HG02973 (cell line): ENCODE data around the gene CACNB2.

Source experiments
- ATAC-seq: cut with Tn5 transposase; IDR thresholded peaks from one replicate; pipeline ENCODE4 v1.9.1; 2021; ENCODE audit warnings: moderate library complexity; ENCODE audit not compliant: unreplicated experiment

CACNB2 gene

GRCh38 chr10:18381679-18382078 lies 241.5 kb downstream of the CACNB2 start:
- ATAC-seq: no peak

DNA sequence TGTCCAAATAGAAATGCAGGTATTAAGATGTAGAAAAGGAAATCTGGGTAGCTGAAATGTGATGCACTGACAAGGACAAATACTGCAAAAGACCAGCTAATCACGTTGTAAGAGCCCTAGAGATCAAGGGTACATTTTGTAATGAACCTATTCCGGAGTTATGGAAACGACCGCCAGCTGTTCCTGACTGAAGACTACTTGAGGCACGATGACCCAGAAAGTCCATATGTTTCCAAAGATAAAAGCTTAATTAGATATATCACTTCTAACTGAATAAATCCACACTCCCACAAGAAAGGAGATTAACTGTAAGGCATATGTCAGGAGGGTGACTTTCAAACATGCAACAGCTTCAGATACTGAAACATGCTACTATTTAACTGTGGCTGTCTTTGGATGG lies 257.7 kb downstream of the CACNB2 start:
- ATAC-seq: no peak

DNA sequence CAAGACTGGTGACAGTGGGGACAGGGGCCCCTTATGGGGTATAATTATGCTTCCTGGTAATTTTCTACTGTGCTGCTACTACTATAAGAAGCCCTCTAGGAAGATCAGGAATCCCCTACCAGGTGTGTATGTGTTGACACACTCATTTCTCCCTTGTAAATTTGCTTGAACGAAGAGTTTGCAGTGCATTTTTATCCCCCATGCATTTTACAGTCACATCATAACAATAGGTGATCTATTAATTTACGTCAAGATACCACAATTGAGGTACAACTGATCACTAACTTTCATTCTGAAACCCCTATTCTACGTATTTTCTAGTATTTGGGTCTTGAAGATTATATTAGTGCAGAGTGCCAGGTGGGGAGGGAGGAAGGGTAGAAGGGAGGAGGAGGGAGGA lies 258.9 kb downstream of the CACNB2 start:
- ATAC-seq: peak; percentile 59

DNA sequence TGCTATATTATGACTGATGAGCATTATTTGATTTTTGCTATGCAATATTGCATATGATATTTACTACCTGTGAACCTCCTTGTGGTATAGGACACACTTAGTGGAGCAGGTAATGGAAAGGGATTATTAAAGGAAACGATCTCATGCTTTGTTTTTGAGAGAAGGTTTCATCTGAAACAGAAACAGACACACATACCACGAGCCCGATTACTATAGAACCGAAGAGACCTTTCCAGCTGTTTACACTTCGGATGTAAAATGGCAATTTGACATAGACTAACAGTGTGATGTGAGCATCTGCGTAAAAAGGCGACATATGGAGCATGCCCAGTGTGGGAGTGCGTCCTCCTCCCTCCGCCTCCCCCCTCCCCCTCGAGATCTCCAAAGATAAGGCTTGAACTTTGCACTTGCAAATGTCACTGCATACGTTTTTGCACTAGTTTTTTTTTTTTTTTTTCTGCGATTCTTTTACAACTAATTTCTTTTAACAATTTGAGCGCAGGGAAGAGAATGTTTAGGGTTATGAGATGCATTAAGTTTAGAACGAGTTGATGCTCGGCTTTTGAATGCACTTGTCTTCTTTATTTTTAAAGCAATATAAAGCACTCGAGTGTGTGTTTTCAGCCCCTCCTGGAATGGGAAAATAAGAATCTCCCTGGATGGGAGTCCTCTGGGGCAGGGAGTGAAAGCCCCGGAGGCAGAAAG lies 260.1 kb downstream of the CACNB2 start:
- no peak for ATAC-seq

DNA sequence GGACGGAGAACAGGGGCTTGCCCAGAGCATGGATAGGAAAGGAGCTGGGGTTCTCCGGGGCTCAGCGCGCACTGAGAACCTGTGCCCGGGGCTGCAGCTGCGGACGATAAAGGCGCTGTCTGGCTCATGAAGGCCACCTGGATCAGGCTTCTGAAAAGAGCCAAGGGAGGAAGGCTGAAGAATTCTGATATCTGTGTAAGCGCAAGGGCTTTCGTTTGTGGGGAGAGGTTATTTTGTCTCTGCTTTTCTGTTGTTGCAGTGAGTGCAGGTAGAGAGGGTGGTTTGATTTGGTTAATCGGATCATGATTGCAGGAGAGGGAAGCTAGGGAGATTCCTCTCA lies 260.7 kb downstream of the CACNB2 start:
- ATAC-seq: no peak

DNA sequence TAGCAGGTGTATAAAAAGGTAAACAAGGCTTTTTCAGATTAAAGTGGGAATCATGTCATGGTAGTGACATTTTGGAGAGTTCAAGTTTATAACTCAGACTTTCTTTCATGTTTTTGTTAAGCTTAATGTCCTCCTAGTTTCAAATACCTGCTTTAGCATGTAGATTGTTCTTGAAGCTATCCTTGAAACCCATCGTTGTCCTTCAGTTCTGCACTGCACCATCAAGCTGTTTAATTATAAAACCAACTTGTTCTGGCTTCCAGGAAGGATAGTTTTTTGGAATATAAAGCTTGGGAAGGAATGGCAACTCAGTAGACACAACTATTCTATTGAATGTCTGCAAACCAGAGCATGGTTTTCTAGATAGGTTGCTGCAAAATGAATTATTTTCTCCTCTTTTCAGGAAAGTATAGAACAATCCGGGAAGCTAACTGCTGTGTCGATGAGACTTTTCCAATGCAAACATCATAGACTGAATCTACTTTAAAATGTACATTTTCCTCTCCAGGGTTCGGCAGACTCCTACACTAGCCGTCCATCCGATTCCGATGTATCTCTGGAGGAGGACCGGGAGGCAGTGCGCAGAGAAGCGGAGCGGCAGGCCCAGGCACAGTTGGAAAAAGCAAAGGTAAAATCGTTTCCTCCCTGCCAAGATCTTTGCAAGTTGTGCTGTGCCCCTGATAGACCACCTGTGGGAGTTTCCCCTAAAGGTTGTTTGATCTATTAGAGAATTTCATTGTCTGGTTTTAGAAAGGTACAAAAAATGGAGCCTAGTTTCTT lies 261.4 kb downstream of the CACNB2 start:
- no peak for ATAC-seq

DNA sequence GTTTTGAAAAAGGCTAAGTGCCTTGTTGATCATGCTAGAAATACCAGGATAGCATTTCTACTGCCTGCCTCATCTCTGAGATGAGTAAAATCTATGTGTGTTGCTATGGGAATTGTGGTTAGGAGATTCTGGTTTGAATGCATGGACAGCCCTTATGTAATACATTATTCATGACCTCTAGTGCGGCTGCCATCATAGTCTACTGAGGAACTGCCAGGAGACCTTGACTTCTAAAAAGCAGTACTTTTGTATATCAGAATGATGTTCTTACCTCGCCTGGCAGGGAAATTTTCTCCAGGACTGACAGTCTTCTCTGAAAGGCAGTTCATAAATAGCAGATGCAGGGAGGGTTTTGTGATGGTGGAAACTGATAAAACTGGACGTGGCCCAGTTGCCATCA lies 262.6 kb downstream of the CACNB2 start:
- no peak for ATAC-seq

DNA sequence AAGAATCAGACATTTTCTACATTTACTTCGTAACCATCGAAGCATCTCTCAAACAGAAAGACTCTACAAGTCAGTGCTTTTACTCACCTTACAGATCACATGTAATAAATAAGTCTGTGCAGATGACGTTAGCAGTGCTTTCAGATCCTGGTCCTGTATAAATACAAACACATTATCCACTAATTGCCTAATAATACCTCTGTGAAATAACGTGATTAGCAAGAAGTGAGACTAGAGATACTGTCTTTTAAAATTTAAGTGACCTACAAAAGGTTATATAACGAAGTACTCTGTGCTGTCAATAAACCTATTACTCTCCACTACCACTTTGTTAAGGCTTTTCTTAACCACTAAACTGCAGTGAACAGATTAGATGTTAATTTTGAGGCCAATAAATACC lies 264.3 kb downstream of the CACNB2 start:
- no peak for ATAC-seq

DNA sequence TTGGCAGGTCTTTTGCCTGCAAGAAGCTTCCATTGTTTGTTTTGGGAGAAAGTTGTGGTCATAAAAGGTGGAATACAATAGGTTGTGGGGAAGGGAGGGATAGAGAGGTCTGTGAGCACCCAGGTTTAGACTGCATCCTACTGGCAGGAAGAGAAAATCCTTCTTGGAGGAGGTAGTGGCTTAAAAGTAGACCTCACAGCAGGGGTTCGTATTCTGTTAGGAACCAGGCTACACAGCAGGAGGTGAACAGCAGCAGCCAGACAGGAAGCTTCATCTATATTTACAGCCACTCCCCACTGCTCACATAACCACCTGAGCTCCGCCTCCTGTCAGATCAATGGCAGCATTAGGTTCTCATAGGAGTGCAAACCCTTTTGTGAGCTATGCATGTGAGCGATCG lies 265.9 kb downstream of the CACNB2 start:
- ATAC-seq: no peak

DNA sequence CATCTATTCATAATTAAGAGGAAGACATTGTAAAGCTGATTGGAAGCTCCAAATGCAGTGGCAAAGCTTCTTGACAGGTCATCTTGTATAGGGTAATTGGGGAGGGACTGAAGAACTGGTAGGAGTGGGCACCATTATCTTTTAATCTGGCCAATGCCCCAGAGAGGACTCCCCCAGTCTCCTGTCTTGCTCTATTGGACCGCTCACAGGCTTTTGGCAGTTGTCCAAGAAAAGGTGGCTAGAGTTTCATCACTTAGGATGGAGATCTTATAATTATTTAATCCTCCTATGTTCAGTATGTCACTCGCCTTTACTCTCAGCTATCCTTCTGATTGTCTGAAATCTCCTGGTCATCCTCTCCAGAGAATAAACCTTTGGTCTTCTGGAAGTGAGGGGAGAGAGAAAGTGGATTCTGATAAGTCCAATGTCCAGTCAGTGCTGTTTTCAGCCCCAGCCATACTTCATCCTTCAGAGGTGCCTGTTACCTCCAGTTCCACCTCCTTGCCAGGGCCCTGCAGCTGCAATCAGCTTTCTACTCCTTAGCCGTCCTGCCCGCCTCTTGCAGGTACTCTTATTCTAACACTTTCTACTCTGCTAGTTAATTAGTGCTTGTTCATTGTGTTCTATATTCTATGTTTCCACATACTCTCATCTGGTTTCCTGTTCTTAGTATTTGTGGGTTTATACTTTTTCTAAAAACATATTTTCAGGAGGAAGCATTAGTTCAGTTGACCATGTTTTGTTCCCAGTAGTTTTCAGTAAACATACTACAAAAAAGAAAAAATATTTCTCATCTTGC lies 269.6 kb downstream of the CACNB2 start:
- ATAC-seq: no peak

DNA sequence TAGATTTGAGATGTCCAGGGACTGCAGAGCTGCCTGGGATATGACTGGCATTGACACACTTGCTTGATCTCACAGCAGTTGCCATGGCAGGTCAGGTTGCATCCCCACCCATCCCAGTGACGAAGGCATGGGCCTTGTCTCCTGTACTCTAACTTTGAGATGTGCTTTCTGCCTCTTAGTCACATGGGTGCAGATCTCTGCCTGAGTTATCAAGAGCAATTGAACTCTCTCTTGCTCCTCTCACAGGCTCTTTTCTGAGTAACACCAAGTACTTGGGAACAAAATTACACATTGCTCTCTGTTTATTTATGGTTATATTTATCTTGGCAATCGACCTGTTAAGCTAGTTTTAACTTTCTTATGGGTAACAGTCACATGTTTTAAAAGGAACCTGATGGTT lies 273.8 kb downstream of the CACNB2 start:
- no peak for ATAC-seq

- ATAC-seq: no peak
These were observed 277.8 kb downstream of the CACNB2 start for GRCh38 chr10:18417950-18418527.

DNA sequence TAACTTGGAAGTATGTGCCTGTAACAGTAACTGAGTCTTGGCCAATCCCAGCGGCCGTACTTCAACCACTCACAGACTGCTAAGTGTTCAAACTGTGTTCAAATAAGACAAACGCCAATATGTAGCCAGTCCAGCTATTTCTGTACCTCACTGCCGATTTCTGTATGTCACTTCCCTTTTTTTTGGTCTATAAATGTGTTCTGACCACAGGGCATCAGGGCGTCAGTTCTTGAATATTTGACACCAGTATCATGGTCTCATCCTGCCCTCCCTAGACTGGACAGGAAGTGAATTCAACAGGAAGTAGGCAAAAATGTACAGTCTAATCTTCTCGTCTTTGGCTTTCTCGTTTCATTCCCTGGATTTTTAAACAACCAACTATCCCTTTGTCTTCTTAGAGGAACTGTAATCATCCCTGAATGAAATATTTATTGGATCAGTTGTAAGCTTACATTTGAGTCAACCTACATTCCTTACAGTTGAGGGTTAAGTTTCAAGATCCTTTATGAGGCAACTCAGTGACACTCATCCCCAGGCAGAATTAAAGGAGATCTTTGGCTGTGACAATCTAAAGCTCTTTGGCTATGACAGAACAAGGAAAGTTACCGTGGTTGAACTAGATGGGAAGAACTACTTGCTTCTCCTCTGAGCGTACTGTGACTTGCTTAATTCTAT lies 278.5 kb downstream of the CACNB2 start:
- no peak for ATAC-seq

DNA sequence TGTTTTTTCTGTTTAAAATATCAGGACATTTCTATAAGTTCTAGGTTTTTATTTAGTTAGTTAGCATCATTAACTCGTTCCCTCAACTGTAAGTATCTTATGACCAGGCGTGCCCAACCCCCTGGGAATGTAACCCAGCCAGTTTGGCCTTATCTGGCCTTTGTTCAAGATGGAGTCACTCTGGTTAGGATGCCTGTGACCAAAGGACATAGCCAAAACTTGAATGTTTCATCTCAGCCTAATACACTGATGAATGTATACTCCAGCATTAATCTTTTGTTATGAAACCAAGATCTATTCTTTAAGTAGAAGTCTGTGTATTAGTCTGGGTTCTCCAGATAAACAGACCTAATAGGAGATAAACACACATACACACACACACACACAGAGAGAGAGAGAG lies 279.7 kb downstream of the CACNB2 start:
- ATAC-seq: no peak

DNA sequence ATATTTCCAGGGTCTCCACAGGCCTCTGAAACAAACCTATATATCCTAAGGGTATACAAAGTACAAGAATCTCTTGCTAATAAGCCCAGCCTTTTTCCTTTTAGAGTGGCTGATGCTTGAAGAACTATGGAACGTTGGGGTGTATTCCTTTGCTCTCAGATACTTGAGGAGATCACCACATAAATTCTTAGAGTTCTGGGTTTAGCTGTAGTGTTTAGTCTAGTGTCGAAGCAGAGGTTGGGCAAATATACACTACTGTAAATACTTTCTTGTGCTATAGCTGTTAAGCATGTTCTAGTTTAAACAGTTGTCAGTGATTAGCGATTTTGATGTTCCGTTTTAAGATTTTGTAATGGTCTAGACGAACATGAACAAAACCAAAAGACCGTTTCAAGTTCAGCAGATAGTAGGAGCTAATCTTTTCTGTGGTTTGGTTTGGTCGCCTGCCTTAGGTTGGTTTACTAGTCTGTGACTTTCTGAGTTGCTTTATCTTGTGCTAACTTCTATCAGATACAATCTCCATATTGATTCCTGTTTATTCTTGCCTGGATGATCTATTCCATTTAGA lies 281.6 kb downstream of the CACNB2 start:
- no peak for ATAC-seq

DNA sequence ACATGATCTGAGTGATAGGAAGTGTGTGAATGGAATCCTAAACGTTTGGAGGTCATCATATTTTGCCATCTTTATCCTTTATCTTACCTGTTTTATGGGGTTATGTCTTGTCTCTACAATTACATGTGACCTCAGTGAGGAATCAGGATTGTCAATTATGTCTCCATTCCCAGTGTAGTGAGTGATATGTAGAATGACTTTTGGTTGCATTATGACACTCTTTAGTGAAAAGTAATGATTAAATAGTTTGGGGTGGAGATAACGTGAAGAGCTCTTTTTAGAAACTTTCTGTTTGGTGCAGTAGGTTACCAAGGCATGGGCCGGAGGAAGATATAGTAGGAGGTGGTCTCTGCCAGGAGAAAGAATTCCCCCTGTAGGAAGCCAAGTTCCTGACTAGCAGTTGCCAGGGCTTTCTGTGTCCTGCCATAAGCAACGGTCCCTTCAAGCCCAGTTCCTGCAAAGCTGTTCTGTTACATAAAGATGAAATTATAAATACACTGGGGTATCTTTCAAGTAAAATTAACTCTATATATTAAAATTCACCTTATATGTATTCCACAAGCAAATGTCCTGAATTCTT lies 282.9 kb downstream of the CACNB2 start:
- ATAC-seq: no peak

GRCh38 chr10:18424200-18424599 lies 284.0 kb downstream of the CACNB2 start:
- ATAC-seq: no peak

GRCh38 chr10:18429335-18429734 lies 289.1 kb downstream of the CACNB2 start:
- ATAC-seq: no peak

DNA sequence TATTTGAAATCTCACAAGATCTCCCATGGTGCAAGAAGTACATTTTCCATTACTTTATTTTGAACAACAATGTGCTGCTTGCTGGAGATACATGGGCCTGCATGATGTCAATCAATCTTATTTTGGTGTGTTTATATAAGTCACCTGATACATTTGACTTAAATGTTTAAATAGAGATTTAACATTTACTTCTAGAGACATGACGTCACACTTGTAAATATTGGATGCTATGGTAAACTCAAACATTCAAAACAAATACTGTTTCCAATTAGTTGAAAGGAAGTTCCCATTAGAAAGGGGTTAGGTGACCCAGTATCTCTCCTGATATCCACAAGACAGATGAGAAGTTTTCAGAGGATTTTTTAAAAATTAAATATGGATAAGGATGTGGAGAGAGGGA lies 296.7 kb downstream of the CACNB2 start:
- no peak for ATAC-seq

DNA sequence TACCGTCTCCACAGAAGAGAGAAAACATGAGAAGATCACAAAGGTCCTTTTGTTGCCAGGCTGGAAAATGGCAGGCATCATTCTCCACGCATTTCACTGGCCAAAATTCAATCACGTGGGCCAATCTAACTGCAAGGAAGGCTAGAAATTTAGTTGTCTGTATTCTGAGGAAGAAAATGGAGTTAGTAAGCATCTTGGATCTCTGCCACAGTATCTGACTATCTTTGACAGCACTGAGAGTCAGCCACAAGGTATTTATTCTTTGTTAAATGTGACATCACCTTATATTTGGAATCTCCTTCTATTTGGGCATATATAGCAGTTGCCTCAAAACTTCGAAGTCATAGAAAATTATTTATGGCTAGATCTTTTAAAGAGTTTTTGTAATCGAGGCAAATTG lies 297.3 kb downstream of the CACNB2 start:
- no peak for ATAC-seq
